ENCODE data around the gene GOLGA6C. TPM values are rescaled to one million over a fixed set of nuclear protein-coding genes. Genes with fewer than 3 reads are reported as not detected.
"Not testable (repeated sequence)": the region's sequence is repeated elsewhere in the genome, so short reads cannot be mapped to it uniquely, and the experiment has no call there.

GOLGA6C gene
- total RNA-seq, 1 donor from 2014 or later: not detected

DNA sequence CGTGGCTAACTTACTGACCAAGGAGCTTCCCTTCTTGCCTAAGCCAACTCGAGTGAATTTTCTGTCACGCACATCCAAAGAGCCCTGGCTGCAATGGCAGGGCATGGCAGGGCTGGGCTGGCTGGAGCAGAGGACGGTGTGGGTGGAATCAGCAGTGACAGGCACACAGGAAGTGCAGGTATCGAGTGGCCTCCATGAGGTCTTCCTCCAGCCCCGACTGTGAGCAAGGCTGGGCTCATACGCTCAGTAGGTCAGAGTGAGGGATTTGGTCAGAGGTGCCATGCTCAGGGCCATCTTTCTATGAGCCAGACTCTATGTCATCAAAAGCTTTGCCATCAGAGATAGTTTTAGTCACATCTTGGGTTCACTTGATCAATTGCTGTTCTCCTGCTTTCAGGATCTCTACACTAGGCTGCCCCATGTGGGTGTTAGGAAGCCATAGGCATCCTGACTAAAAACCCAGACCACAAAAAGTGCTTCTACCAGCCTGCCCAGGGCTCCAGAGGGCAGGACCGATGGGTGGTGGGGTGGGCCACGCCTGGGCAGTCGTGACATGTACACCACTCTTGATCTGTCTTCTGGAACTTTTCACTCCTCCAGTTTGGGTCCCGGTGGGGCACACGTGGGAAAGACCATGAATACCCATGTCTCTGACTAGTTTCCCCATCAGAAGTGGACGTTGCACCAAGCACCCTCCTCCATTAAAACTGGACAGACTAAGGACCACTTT is 55.1 kb downstream of the GOLGA6C start:
- no peak for DNase-seq (ENCODE audit: low read depth)
- H3K4me3 ChIP-seq (ENCODE audit: low read depth, low read length): no peak overlapping the region
- no peaks in the 10 kb centered on the region for H3K36me3 ChIP-seq (ENCODE audit: control insufficient read depth, insufficient read depth, low read length)
- H3K27me3 ChIP-seq (ENCODE audit: control insufficient read depth, insufficient read depth, low read length): no peaks in the 10 kb centered on the region
- TF ChIP-seq, protein P1, sequence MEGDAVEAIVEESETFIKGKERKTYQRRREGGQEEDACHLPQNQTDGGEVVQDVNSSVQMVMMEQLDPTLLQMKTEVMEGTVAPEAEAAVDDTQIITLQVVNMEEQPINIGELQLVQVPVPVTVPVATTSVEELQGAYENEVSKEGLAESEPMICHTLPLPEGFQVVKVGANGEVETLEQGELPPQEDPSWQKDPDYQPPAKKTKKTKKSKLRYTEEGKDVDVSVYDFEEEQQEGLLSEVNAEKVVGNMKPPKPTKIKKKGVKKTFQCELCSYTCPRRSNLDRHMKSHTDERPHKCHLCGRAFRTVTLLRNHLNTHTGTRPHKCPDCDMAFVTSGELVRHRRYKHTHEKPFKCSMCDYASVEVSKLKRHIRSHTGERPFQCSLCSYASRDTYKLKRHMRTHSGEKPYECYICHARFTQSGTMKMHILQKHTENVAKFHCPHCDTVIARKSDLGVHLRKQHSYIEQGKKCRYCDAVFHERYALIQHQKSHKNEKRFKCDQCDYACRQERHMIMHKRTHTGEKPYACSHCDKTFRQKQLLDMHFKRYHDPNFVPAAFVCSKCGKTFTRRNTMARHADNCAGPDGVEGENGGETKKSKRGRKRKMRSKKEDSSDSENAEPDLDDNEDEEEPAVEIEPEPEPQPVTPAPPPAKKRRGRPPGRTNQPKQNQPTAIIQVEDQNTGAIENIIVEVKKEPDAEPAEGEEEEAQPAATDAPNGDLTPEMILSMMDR (IDR thresholded peaks at IDR 0.05; ENCODE audit: insufficient read depth, low read length, poor library complexity, severe bottlenecking): no peak

DNA sequence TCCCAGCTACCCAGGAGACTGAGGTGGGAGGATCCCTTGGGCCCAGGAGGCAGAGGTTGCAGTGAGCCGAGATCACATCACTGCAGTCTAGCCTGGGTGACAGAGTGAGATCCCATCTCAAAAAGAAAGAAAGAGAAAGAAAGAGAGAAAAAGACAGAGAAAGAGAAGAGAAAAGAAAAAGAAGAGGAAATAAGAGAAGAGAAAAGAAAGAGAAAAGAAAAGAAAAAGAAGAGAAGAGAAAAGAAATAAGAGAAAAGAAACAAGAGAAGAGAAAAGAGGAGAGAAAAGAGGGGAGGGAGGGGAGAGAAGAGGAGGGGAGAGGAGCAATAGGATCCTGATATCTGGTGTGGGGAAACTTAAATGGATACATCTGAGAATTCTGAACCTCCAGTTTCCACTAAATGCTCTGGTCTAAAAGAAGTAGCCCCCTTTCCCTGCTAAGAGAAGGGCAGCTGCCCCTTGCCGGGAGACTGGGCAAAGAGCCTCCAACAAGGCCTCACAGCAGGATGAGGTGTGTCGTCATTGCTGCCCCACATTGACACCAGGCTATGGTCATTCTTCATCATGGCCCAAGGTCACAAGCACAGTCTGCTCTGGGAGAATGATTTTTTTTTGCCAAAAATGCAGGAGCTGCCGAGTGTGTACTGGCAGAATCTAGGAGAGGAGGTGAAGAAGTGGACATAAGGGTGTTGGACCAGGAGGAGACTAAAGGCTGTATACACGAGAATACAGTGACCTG is 56.6 kb downstream of the GOLGA6C start:
- DNase-seq (ENCODE audit: low read depth): no peak
- H3K36me3 ChIP-seq (ENCODE audit: control insufficient read depth, insufficient read depth, low read length): no peaks in the 10 kb centered on the region
- no peaks in the 10 kb centered on the region for H3K27me3 ChIP-seq (ENCODE audit: control insufficient read depth, insufficient read depth, low read length)
- no peak overlapping the region for H3K4me3 ChIP-seq (ENCODE audit: low read depth, low read length)
- TF ChIP-seq, protein P1 (IDR thresholded peaks at IDR 0.05; ENCODE audit: insufficient read depth, low read length, poor library complexity, severe bottlenecking): no peak

DNA sequence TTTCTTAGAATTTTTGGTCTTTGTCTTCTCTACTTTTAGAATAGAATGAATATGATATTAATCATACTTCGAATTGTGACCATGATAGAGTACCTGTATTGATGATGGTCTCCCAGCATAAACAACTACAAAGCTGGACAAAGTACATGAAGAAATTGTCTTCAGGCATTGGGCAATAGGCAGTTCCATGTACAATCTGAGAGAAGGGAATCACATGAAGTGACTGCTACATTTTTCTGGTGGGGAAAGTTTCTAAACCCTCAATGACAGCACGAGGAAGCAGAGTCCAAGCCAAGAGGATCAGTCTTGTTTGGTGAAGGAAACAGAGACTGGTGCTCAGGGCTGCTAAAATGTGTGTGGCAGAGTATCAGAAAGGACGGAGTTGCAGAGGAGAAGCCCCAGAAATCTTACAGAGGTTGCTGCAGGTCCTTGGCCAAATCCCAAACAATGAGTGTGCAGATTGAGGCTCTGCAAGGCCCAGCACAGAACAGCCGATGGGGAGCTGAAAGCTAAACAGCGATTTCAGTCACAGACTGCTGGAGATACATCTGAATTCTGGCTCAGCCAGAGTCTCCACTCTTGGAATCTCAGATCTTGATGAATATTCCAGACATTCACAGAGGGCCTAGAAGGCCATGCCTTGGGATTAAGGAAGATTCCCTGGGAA is 61.2 kb downstream of the GOLGA6C start:
- DNase-seq (ENCODE audit: low read depth); H3K4me3 ChIP-seq (ENCODE audit: low read depth, low read length); H3K27me3 ChIP-seq (ENCODE audit: control insufficient read depth, insufficient read depth, low read length); H3K36me3 ChIP-seq (ENCODE audit: control insufficient read depth, insufficient read depth, low read length): not testable (repeated sequence)

Other genes with a start within 250 kb of the GOLGA6C start
- 20.1 and 25.9 TPM in 2 replicates for gene PPCDC, start 234.7 kb upstream of the GOLGA6C start, total RNA-seq
- 26.8 and 34.8 TPM in 2 replicates for gene C15orf39, start 56.5 kb upstream of the GOLGA6C start, total RNA-seq
- not detected in 2 replicates for gene GOLGA6D, start 24.5 kb downstream of the GOLGA6C start, total RNA-seq
- gene COMMD4, start 77.7 kb downstream of the GOLGA6C start, total RNA-seq: 108 and 119 TPM in 2 replicates
- 6.1 and 10.1 TPM in 2 replicates for gene NEIL1, start 88.7 kb downstream of the GOLGA6C start, total RNA-seq
- 109 and 141 TPM in 2 replicates for gene MAN2C1, start 110.3 kb downstream of the GOLGA6C start, total RNA-seq
- 16.5 and 27.2 TPM in 2 replicates for gene SIN3A, start 193.4 kb downstream of the GOLGA6C start, total RNA-seq